Embryonic facial prominence (tissue), 1 donor: Measurements from ENCODE around the gene SHC3.

Experiments used
- DNase-seq: peaks from one replicate; pipeline ENCODE4 v3.0.0-alpha.2; 2016; ENCODE audit errors: extremely low spot score

The SHC3 gene

DNA sequence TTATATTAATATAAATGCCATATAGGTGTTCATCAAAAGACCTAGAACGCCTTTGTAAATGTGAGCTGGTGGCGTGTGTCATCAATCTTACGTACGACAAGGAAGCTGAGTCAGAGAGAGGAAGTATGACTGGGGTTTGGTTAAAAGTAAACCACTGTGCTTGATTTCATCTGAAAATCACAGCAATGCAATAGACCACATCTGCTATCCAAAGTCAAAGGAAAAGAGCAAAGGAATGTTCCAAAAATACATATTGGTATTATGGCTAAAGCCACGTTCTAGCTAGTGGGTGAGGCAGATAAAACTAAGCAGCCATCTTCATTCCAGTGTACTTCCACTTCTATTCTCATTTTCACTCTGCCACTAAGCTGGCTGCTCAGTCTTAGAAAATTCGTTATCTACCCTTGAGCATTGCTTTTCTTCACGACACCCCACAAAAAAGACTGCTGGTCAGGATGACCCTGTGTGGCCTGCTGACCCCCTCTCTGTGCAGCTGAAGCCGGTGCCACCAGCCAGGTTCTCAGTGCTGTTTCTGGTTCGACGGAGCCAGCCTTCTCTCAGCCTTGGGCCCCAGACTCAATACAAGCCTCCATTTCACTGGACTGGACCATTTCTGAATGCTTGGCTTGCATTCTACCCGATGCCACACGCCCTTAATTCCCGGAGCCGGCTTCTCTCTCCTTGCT lies 23.8 kb downstream of the SHC3 start:
- DNase-seq = no peak

DNA sequence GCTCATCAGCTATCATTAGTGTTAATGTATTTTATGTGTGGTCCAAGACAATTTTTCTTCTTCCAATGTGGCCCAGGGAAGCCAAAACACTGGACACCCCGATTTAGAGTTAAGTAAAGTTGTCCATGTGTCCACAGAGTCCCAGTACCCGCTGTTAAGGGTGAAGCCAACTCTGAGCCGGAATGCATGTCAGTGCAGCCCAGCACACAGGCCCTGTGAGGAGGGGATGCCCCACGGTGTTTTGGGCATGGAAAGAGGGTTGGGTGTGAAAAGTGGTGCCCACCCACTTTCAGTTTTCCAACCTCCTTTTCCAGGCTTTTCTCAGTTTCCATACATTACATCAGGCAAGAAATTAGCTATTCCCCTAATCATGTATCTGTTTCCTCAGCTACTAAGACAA lies 24.4 kb downstream of the SHC3 start:
- DNase-seq = no peak

DNA sequence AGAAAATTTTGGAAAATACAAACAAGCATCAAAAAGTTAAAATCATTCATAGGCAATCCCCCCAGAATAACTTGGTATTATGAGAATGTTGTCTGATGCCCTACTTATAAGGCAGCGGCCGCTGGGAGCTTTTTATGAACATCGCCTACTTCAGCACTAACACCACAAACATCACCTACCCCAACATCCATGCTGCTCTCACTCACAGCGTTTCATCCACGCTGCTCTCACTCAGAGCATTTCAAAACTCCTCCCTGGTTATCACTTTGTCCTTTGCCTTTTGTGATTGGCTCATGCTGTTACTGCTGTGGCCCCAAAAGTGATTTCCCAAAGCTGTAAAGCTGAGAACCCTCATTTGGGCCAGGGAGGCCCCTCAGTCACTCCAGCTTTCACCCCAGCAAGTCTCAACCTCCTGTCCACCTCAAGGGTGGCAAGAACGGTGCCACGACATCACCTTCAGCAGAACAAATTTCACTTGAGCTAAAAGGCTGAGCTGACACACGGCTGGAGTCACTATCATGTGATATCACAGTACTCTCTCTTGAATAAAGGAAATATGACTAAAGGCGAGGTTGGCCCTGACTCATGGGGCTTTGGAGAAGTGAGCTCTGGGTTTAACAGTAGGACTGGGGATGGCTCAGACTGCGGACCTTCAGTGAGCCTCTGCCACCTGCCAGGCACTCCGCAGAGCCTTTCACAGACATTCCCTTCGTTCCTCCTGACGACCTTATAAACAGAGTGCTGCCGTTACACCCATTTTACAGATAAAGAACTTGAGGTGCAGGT lies 25.2 kb downstream of the SHC3 start:
- no peak for DNase-seq

DNA sequence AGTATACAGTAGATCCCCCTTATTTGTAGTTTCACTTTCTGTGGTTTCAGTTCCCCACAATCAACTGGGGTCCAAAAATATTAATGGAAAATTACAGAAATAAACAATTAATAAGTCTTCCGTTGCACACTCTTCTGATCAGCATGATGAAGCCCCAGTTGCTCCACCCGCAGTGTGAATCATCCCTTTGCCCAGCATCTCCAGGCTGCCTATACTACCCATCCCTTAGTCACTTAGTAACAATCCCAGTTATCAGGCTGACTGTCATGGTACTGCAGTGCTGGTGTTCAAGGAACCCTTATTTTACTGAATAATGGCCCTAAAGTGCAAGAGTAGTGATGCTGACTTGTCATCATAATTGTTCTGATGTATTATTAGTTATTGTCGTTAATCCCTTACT lies 28.9 kb downstream of the SHC3 start:
- DNase-seq = no peak

DNA sequence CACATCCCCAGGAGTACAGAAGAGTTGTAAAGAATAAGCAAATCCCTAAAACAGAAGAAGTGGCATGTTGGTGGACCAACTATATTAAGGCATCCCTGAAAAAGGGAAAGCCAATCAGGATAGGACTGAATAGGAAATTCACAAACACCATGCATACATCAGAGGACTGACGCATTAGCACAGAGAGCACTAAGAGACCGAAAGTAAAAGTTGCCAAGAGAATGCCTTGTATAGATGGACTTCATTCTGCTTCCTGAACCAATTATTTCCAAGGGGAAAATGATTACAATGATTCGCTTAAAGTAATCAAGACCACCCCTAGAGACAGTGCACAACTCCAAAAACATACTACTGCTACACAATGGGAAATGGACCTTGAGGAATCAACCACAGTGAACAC lies 33.5 kb downstream of the SHC3 start:
- no peak for DNase-seq

DNA sequence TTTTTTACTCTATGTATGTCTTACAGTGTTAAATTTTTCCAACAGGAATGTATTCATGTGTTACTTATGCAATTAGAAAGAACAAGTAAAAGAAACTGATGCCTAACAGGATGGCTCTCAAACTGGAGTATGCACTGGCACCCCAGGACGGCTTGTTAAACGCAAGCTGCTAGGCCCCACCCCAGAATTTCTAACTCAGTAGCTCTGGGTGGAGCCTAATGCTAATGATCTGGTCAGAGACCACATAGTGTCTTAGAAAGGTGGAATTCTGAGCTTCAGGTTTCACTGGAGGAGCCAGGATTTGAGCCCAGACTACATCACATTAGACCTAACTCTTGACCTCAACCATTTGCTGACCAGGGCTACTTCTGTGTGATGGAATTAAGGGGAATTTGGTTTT lies 34.4 kb downstream of the SHC3 start:
- DNase-seq = no peak

DNA sequence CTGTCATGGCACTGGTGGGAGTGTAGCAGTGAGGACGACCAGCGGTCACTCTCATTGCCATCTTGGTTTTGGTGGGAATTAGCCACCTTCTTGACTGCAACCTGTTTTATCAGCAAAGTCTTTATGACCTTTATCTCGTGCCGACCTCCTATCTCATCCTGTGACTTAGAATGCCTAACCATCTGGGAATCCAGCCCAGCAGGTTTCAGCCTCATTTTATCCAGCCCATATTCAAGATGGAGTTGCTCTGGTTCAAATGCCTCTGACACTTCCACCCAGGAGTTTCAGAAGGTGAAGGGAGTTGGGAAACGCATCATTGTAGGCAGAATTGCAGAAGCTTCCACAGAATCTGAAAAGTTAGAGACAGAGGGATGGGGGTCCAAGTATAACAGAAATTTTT lies 35.4 kb downstream of the SHC3 start:
- DNase-seq = no peak

DNA sequence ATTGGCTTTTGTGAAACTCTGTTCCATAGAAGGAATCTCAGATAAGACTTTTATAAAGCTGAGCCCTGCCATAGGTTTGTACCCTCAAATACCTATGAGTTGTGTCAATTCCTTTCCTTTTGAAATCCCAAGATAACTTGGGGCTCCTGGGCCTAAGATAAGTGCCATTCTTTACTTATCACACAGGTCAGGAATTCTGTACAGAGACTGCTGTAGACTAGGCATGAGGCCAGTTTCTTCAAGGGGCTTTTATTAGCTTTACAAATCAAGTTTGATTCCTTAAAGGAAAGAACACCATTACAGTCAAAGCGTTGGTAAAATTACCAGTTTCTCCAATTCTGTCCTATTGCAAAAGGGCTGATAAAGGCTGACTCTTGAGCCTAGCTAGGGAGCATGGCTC lies 39.2 kb downstream of the SHC3 start:
- DNase-seq = no peak

DNA sequence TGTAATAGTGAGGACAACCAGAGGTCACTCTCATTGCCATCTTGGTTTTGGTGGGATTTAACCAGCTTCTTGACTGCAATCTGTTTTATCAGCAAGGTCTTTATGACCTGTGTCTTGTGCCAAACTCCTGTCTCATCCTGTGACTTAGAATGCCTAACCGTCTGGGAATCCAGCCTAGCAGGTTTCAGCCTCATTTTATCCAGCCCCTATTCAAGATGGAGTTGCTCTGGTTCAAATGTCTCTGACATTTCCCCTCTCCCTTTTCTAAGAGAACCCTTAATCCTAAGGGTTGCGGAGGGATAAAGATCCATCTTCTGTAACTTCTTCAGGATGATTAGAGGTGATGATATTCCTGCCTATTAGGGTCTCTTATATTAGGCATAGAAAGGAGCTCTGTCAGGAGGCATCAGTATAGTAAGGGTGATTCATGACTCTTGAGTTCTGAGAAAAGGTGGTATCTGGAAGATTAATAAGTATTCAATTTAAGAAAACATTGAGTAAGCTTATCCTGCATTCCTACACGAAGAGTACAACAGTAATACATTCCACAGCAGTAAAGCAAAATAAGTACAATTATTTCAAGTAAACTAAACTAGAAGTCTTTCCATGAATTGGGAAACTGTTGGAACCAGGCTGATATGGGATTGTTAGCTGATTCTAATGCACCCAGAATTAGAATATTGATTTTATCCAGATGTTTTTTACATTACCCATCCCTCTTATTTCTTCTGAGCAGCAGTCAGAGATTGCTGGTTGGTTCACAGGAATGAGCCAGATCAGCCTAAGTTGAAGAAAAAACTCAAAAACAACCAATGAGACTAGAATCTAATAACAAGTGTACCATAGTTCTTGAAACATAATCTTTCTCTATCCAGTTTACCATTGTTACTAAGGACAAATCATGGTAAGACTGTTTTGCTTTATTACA lies 39.9 kb downstream of the SHC3 start:
- no peak for DNase-seq

DNA sequence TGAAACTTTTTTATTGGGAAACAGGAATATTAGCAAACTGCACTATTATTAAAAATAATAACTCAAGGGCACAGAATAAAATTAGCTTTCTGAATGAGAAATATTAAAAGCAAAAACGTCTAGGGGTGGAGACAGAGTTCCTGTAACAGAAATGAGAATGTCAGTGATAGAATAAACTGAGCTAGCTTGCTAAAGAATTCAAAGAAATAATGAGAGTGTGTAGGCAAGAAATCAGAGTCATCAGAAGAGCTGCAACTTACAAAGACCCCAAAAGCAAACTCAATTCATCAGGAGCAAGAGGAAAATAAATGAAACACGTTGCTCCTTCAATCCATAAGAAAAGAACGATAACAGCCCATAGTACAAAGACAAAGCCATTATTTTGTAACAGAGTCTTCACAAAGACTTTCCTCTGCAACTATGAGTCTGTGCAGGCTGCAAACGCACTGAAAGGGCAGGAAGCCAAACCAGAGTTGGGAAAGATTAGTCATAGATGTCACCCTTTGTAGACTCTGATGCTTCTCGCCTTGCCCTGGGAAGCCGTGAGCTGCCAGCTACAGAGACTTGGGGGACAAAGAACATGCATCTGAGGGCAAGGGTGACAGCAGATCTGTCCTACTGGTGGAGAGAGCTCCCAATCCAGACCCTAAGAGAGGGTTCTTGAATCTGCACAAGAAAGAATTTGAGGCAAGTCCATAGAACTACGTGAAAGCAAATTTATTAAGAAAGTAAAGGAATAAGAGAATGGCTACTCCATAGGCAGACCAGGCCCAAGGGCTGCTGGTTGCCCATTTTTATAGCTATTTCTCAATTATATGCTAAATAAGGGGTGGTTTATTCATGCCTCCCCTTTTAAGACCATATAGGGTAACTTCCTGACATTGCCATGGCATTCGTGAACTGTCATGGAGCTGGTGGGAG lies 40.8 kb downstream of the SHC3 start:
- DNase-seq = no peak

DNA sequence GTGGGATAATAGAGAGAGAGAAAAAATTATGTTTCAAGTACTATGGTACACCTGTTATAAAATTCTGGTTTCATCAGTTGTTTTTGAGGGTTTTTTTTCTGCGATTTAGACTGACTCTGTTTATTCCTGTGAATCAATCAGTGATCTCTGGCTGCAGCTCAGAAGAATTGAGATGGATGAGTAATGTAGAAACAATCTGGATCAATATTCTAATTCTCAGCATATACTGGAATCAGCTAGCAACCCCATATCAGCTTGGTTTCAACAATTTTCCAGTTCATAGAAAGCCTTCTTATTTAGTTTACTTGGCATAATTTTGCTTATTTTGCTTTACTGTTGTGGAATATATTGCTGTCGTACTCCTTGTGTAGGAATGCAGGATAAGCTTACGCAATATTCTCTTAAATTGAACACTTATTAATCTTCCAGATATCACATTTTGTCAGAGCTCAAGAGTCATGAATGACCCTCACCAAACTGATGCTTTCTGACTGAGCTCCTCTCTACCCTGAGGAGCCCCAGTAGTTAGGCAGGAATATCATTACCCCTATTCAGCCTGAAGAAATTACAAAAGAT lies 42.9 kb downstream of the SHC3 start:
- no peak for DNase-seq

DNA sequence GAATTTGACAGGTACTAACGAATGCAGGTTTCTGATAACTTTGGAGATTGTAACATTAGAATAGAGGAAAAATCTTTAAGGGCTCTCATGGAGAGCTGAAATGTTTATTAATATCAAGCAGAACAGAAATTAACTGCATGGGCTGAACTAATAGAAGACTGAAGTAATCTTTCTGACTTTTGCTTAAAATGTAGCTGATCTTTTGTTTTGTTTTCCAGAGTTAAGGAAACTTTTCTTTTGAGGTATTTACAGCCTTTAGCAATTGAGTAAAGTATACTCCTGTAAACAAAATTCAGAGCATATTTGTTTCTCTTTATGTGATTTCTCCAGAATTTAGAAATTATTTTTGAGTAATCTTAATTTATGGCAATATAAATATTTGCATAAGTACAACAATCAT lies 43.9 kb downstream of the SHC3 start:
- DNase-seq = no peak

DNA sequence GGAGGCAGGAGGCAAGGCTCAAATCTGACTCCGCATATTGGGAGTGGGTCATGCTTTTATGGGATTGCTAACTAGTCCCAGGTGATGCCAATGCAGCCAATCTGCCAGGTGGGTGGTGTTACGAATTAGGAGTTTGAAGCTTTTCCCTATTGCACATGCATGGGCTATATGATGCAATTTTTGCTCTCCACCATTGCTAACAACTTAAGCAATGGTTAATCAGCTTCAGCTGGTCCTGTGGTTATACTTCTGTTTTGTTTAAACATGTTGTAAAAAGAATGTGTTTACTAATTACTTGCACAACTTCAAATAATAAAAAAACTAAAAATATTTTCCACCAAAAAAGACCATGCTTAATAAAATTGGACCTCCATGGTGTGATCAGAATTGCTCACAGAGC lies 55.7 kb downstream of the SHC3 start:
- no peak for DNase-seq

DNA sequence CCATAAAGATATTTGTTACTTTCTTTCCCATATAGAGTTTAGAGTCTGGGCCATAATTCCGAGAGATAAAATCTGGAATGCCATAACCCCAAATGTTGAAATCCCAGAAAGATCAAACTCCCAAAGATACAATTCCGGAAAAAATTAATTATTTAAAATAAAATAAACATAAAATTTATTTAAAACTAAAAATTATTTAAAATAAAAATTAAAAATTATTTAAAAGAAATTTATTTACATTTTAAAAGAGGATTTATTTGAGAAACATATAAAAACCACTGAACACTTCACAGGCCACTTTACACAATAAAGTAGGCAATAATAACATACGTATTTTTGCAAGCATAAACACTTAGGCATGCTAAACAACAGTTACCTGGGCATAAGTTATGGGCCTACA lies 57.9 kb downstream of the SHC3 start:
- DNase-seq = no peak

DNA sequence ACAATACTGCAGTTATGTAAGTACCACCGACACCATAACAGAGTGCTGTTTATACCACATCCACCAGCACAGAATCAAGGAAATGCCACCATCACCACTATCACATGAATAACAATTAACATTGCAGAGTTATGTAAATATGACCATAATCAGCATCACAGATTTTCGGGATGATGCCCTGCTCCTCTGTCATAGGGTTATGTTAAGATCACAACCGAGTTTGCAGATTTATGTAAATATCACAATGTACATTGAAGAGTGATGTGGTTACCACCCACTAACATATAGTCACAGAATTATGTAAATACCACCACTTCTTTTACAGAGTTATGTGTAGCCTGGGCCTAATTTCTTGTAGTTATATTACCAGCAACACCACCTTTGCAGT lies 61.8 kb downstream of the SHC3 start:
- no peak for DNase-seq

DNA sequence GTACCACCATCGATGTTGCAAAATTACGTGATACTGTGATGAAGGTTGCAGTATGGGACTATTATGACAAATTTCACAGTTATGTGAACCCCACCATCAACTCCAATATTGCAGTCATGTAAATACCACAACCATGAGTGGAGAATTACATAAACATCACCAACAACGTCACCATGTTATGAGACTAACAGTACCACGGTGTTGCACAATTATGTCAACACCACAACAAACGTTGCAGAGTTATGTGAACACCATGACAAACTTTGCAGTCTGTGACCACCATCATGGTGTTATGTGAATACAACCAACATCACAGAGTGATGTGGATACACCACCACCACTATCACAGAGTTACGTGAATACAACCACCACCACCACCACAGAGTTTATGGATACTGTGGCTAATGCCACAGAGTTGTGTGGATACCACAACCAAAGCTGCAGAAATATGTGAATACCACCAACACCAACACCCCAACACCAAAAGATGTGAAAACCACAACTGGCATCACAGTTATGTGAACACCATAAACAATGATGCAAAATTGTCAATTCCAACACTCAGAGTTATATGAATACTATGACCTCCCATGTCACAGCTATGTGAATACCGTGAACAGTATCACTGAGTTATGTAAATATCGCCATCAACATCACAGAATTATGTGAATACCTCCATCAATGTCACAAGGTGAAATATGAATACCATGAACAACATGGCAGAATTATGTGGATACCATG lies 62.4 kb downstream of the SHC3 start:
- DNase-seq = no peak

DNA sequence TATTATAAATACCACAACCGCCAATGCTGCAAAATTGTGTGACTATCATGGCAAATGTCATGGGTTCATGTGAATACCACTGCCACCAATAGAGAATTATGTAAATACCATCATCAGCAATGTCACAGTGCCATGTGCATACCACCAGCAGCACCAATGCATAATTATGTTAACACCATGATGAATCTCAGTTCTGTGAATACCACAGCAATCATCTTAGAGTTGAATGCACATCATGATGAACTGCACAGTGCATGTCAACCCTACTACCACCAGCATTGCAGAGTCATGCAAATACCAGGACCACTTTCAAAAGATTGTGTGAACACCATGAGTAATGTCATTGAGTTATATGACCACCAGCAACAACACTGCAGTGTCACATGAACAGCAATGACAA lies 63.2 kb downstream of the SHC3 start:
- DNase-seq = no peak

DNA sequence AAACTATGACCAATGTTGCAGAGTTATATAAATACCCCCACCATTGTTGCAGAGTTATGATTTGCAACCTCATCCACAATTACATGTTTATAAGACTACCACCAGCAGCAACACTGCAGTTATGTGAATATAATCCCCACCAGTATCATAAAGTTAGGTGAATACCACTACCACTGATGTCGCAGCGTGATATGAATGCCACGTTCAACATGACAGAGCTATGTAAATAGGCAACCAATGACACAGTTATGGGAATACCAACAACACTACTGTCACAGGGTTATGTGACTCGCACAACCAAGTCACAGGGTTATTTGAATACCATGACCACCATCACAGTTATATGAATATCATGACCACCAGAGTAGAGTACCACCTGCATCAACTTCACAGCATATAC lies 63.9 kb downstream of the SHC3 start:
- no peak for DNase-seq

DNA sequence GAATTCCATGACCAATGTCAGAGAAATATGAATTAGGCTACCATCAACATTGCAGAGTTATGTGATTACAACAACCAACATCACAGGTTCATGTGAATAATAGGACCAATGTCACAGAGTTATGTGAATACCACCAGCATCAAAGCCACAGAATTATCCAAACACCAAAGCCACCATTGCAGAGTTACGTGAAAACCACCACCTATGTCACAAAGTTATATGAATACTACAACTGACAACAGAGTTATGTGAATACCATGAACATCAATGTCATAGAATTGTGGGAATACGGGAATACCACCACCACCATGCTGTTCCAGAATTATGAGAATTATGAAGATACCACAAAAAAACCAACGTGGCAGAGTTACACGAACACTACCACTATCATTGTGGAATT lies 64.8 kb downstream of the SHC3 start:
- no peak for DNase-seq

DNA sequence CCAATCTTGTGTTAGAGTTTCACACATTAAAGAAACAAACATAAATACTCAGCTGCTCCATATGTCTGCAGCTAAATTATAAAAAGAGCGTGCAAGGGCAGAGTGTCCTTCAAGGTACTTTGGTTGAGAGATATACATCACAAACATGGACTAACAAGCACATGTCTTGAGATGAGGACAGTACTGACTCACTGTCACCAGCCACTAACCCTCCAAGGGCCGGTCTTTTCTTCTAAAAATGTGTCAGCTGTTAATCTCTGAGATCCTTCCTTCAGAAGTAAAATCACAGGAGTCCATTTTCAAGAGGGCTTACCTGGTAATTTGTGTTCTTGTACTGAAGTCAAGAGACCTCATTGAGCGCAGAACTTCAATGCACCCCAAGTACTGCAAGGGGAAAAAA lies 66.4 kb downstream of the SHC3 start:
- DNase-seq = no peak
